ENCODE data around the gene GRPEL2. TPM values are rescaled to one million over a fixed set of nuclear protein-coding genes. Genes with fewer than 3 reads are reported as not detected.

The GRPEL2 gene
- total RNA-seq, 2 donors from 2014 or later: 7.9 to 9.7 TPM

DNA sequence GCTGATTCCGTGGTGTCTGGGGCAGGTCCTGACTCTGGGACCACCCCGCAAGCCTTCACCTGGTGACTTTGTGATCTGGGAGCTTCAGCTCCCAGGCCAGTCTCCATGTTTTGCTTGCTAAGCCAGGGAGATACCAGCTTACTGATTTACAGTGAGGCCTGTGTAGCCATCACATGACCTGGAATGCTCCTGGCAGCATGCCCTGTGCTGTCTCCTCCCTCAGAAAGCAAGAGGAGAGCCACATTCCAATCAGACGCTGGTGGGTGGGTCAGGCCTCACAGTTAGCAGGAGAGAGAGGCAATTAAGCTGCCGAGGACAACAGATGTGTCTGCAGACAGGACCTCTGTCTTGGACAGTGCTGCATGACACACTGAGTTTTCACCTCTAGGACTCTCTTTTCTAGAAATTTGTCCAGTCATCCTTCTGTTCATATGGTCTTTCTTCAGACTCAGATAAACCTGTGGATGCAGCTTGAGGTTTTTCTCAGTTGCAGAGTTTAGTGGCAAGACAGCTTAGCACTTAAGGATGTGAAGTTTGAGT lies 24.4 kb upstream of the GRPEL2 start:
- Histone ChIP-seq H3K27me3 (replicated peaks; ENCODE audit: insufficient read depth) (no peaks in the 10 kb centered on the region), H3K4me1 (ENCODE audit: control insufficient read depth in 1 of 2, low read depth in 2 of 2) (no peaks in the 10 kb centered on the region), H3K4me3 (no peak overlapping the region), H3K36me3 (no peaks in the 10 kb centered on the region), H3K27ac (no peak overlapping the region), H3K9me3 (no peaks in the 10 kb centered on the region)
- no peak for ATAC-seq (ENCODE audit: insufficient number of reproducible peaks, low FRiP score, low read depth)
- TF ChIP-seq, protein P1, sequence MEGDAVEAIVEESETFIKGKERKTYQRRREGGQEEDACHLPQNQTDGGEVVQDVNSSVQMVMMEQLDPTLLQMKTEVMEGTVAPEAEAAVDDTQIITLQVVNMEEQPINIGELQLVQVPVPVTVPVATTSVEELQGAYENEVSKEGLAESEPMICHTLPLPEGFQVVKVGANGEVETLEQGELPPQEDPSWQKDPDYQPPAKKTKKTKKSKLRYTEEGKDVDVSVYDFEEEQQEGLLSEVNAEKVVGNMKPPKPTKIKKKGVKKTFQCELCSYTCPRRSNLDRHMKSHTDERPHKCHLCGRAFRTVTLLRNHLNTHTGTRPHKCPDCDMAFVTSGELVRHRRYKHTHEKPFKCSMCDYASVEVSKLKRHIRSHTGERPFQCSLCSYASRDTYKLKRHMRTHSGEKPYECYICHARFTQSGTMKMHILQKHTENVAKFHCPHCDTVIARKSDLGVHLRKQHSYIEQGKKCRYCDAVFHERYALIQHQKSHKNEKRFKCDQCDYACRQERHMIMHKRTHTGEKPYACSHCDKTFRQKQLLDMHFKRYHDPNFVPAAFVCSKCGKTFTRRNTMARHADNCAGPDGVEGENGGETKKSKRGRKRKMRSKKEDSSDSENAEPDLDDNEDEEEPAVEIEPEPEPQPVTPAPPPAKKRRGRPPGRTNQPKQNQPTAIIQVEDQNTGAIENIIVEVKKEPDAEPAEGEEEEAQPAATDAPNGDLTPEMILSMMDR (IDR thresholded peaks at IDR 0.05): no peak
- DNase-seq (ENCODE audit: low spot score): no peak

GRCh38 chr5:149322518-149322917 lies 22.8 kb upstream of the GRPEL2 start:
- H3K27me3 ChIP-seq (replicated peaks; ENCODE audit: insufficient read depth): no peaks in the 10 kb centered on the region
- no peak overlapping the region for H3K4me3 ChIP-seq
- no peaks in the 10 kb centered on the region for H3K36me3 ChIP-seq
- H3K9me3 ChIP-seq: no peaks in the 10 kb centered on the region
- H3K4me1 ChIP-seq (ENCODE audit: control insufficient read depth in 1 of 2, low read depth in 2 of 2): no peaks in the 10 kb centered on the region
- TF ChIP-seq, protein P1 (IDR thresholded peaks at IDR 0.05): no peak
- H3K27ac ChIP-seq: no peak overlapping the region
- DNase-seq (ENCODE audit: low spot score): no peak
- no peak for ATAC-seq (ENCODE audit: insufficient number of reproducible peaks, low FRiP score, low read depth)

DNA sequence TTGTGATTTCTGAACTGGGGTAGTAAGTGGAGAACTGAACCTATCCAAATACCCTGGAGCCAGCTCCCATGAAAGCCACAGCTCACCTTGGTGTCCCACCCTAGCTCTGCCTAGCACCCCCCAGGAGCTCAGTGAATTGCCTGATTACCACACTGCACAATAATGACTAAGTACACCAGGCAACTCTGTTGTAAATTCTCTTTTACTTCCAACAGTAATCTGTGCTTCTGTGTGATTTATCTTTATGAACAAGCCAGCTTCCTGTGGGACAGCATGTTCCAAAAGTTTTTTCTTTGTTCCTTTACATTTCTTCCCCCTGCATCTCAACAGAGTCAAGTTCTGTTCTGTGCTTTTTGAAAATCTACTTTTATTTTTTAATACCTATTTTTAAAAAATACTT lies 22.1 kb upstream of the GRPEL2 start:
- no peak for DNase-seq (ENCODE audit: low spot score)
- Histone ChIP-seq H3K27ac (no peak overlapping the region), H3K27me3 (replicated peaks; ENCODE audit: insufficient read depth) (no peaks in the 10 kb centered on the region), H3K9me3 (no peaks in the 10 kb centered on the region), H3K4me3 (no peak overlapping the region), H3K4me1 (ENCODE audit: control insufficient read depth in 1 of 2, low read depth in 2 of 2) (no peaks in the 10 kb centered on the region), H3K36me3 (no peaks in the 10 kb centered on the region)
- TF ChIP-seq, protein P1 (IDR thresholded peaks at IDR 0.05): no peak
- ATAC-seq (ENCODE audit: insufficient number of reproducible peaks, low FRiP score, low read depth): no peak

DNA sequence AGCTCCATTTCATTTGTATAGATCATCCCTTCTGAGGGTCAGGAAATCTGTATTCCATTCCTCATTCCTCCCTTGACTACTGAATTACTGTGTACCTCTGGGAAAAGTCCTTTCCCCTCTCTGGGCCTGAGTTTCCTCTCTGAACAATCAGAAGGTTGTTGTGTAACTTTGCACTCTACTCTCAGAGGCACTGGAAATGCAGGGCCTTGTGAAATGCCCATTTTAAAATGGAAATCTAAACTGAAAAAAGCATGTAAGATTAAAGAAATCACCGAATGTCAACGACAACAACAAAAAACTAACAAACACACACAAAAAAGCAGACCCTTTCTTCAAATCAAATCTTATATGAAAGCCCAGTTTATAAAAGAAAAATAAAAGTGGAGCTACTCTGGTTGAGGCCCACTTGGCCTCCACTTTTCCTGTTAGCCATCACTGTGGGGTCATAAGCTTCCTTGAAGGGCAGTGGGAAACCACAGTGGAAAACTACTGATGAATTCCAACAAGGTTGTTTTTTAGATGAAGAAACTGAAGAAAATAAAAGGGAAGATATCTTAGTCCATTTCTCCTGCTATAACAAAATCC lies 21.6 kb upstream of the GRPEL2 start:
- Histone ChIP-seq H3K4me3 (no peak overlapping the region), H3K4me1 (ENCODE audit: control insufficient read depth in 1 of 2, low read depth in 2 of 2) (no peaks in the 10 kb centered on the region), H3K27me3 (replicated peaks; ENCODE audit: insufficient read depth) (no peaks in the 10 kb centered on the region), H3K36me3 (no peaks in the 10 kb centered on the region), H3K27ac (no peak overlapping the region), H3K9me3 (no peaks in the 10 kb centered on the region)
- TF ChIP-seq, protein P1 (IDR thresholded peaks at IDR 0.05): no peak
- DNase-seq (ENCODE audit: low spot score) (no peak), ATAC-seq (ENCODE audit: insufficient number of reproducible peaks, low FRiP score, low read depth) (no peak)

DNA sequence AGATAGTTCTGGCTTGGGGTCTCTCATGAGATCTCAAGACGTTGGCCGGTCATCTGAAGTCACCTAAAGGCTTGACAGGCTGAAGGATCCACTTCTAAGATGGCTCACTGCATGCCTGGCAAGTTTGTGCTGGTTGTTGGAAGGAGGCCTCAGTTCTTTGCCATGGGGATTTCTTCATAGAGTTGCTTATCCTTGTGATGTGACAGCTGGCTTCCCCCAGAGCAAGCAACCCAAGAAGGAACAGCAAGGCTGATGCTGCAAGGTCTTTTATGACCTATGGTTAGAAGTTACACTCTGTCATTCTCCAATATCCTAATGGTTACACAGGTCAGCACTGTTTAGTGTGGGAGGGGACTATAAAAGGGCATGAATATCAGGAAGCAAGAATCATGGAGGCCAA lies 20.7 kb upstream of the GRPEL2 start:
- Histone ChIP-seq H3K27me3 (replicated peaks; ENCODE audit: insufficient read depth) (no peaks in the 10 kb centered on the region), H3K9me3 (no peaks in the 10 kb centered on the region), H3K36me3 (no peaks in the 10 kb centered on the region), H3K4me1 (ENCODE audit: control insufficient read depth in 1 of 2, low read depth in 2 of 2) (no peaks in the 10 kb centered on the region), H3K27ac (no peak overlapping the region), H3K4me3 (no peak overlapping the region)
- TF ChIP-seq, protein P1 (IDR thresholded peaks at IDR 0.05): no peak
- ATAC-seq (ENCODE audit: insufficient number of reproducible peaks, low FRiP score, low read depth): no peak
- DNase-seq (ENCODE audit: low spot score): no peak

All from thoracic aorta (tissue), 2 donors.